HG03565 (cell line): ENCODE results near the gene VAMP4.
A peak's percentile ranks its signal among the peaks of the same experiment; 100 is the strongest.
"Not testable (repeated sequence)": the region's sequence is repeated elsewhere in the genome, so short reads cannot be mapped to it uniquely, and the experiment has no call there.

Experiments
- ATAC-seq: cut with Tn5 transposase; IDR thresholded peaks from one replicate; pipeline ENCODE4 v1.9.1; 2021; ENCODE audit warnings: mild to moderate bottlenecking, moderate library complexity; ENCODE audit not compliant: unreplicated experiment

The VAMP4 gene

GRCh38 chr1:171707583-171707982 lies 34.3 kb downstream of the VAMP4 start:
- no peak for ATAC-seq

DNA sequence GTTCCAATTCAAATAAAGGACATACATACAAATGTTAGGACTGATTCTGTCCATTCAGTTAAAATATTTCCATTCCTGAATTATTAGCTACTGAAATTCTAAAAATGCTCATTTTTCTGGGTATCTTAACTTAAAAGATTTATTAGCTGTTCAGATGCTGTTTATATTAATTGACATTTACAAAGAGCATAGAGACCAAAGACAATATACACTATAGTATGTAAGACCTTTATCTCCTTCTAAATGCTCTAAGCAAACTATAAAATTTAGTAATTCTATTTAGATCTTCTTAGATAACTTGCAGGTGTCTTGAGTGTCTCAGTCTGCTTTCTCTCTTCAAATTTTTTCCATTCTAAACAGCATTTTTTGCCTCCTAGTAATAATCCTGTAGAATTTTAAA lies 39.3 kb downstream of the VAMP4 start:
- ATAC-seq: no peak

- no peak for ATAC-seq
Measured at GRCh38 chr1:171699531-171699930, 42.3 kb downstream of the VAMP4 start.

GRCh38 chr1:171695772-171696171 lies 46.1 kb downstream of the VAMP4 start:
- not testable (repeated sequence) for ATAC-seq

- not testable (repeated sequence) for ATAC-seq
Measured at GRCh38 chr1:171693541-171693940, 48.3 kb downstream of the VAMP4 start.

DNA sequence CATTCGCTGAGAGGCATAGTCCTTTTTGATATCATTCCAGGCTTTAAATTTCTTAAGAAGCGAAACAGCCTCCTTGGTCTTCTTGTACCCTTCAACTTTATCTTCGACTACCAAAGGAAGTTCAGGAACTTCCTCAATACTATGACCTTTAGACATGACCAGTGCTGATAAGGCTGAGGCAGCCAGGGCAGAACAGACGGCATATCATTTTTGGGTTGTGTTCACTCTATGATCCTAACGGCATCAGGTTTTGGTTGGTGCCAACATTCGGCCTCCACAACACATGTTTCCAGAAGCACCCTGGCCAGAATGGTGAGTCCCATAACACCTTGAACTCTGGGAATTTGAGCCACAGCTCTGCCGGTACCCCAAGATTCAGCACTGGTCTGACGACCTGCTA lies 58.0 kb downstream of the VAMP4 start:
- no peak for ATAC-seq

DNA sequence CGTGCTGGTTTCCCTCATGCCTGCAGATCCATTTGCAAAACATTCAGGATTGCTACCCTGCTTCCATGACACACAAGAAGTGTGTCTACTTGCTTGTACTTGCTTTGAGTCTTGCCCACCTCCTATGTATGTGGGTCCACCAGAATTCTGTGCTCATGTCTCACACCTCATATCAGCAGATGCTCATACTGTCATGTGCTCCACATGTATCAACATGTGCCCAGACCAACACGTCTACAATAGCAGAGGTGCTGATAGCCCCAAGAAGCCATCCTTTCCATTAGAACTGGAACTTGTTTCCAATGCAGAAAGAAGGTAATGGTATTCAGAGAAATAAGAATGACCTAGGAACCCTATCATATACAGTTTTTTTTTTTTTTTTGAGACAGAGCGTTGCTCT lies 61.5 kb downstream of the VAMP4 start:
- no peak for ATAC-seq

- no peak for ATAC-seq
Measured at GRCh38 chr1:171676823-171677222, 65.0 kb downstream of the VAMP4 start.

DNA sequence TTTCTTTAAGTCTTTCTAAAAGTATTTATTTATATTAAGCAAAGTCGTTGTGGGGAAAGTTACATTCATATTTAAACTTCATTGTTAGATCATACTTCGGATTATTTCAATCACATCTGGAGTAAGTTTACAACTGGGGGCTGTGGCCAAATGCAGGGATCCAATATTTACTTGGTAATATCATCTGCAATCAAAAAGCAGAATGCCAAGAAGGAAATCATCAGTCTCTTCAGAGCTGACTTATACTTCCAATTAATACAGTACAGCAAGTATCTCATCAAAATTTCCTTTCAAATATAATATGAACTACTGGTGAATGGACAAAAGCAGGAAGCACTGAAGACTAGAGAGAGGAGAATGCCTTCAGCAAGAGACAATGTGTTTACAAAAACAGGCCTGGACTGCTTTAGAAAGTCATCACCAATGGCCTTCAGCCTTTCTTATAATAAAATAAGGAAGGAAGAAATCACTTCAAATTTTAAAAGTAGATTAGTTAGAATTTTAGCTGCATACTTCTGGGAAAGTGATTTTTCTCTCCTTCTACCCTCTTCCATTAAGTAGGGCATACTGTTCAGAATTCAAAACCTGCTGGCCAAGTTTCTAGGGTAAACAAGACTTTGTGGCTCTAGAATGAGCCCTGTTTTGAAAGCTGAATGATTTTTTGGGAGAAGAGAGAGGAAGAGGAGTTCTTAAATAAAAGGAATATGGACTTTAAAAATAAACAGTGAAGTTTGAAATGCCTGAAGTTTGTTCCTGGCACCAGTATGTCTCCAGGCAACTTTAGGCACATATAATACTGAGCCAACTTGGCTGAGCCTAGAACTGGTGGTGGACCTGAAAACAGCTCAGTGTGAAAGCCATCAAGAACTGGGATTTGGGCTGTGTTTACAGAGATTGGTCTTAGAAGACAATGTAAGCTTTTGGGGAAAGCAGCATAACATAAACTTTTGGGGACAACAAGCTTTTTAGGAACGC lies 67.1 kb downstream of the VAMP4 start:
- no peak for ATAC-seq

- ATAC-seq: no peak
Measured at GRCh38 chr1:171670739-171671138, 71.1 kb downstream of the VAMP4 start.

DNA sequence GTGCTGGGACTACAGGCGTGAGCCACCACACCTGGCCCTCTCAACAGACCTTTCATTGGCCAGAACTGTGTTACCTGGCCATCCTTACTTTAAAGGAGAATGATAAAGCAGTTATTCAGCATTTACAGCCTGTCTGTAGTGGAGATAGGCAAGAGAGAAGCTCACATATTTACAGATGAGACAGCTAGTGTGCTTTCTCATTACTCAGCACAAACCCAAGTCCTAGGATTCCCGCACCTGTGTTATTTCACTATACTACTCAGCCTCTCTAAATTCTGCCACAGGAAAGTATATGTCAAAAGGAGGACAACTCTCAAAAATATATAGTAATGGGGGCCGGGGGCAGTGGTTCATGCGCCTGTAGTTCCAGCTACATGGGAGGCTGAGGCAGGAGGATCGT lies 73.5 kb downstream of the VAMP4 start:
- ATAC-seq: no peak

DNA sequence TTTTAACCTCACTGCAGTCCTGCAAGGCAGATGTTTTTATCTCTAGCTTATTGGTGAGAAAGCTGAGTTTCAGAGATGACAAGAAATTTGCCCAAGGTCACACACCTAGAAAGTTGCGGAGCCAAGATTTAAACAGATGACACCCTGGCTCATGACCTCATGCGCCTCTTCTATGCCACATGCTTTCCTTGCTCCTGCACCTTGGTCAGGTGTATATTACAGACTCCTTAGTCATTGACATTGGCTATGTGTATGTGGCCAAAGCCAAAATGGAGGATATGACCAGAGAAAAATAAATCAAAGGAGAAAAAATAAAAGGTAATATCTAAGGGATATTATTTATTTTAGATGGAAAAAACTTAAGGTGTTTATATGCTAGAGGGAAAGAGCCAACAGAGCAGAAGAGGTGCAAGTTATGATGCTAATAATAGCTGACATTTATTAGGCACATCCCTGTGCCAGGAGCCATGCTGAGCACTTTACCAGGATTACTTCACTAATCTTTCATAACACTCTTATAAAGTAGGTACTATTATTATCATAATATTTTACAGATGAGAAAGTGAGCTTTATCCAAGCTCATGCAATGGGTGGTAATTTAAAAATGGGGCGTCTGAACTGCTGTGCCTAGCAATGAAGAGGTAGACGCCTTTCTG lies 75.6 kb downstream of the VAMP4 start:
- ATAC-seq: no peak

DNA sequence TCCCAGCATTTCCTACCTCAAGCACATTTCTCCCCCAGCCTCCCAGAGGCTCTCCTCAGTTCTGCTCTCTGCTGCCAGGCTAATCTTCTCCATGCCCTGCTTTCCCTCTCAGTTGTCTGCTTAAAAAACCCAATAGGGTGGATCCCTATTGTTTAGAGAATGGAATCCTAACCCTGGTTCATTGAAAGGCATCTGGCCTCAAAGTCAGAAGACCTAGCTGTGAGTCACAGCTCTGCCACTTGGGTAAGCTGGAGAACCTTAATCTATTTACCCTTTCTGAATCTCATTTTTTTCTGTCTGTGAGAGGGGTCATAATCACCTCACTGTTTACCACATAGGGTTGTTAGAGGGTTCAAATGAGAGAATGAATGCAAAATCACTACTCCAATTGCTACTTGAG lies 76.9 kb downstream of the VAMP4 start:
- no peak for ATAC-seq

GRCh38 chr1:171663854-171664575 lies 77.8 kb downstream of the VAMP4 start:
- no peak for ATAC-seq

DNA sequence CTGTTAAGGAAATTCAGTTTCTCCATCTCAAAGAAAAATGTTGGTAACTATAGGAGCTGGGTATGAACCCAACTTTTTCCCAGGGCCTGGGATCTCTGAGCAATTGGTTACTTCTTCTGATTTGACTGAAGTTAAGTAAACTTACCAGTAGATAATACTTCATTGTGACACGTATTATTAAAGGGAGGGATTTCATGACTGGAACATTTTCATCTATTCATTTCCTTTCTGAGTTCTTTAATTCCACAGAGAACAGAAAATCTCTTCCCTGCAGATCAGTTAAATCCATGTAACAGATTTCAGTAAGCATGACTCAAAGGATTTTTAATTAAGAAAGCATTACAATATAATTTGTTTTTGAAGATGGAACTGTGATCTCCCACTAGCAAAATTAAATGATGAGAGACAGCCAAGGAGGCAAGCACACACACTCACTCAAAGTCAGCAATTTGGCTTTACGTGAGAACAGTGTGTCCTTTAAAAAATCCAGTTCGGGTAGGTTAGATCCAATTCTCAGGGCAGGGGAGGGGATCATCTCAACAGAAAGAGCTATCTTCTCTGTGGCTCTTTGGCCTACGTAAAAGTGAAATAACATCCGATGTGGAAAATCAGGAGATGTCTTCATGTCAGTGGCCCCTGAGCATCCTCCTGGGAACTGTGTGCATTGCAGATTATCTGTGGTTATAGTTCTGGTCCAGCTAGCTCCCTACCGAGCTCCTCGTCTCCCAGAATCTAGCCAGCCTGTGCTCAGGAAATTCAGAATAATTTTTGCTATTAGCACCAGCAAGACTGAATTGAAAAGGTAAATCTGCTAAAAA lies 78.6 kb downstream of the VAMP4 start:
- ATAC-seq: no peak

- ATAC-seq: no peak
Measured at GRCh38 chr1:171661076-171661650, 80.7 kb downstream of the VAMP4 start.

- ATAC-seq: not testable (repeated sequence)
Measured at GRCh38 chr1:171656206-171656605, 85.7 kb downstream of the VAMP4 start.

DNA sequence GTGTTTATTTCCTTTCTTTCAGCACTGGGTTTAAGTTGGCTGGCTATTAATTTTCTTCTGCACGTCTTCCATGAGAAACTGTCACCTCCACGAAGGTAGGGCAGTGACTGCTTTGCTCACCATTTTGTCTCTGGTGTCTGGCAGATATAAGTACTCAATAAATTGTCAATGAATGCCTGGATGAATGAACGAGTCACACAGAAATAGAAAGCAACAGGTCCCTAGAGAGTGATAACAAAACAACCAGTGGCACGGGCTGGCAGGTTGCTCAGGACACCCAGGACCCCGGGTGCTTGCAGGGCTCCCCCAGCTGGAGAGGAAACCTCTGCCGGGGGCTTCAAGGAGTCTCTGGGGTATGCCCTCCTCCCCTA lies 86.1 kb downstream of the VAMP4 start:
- no peak for ATAC-seq

DNA sequence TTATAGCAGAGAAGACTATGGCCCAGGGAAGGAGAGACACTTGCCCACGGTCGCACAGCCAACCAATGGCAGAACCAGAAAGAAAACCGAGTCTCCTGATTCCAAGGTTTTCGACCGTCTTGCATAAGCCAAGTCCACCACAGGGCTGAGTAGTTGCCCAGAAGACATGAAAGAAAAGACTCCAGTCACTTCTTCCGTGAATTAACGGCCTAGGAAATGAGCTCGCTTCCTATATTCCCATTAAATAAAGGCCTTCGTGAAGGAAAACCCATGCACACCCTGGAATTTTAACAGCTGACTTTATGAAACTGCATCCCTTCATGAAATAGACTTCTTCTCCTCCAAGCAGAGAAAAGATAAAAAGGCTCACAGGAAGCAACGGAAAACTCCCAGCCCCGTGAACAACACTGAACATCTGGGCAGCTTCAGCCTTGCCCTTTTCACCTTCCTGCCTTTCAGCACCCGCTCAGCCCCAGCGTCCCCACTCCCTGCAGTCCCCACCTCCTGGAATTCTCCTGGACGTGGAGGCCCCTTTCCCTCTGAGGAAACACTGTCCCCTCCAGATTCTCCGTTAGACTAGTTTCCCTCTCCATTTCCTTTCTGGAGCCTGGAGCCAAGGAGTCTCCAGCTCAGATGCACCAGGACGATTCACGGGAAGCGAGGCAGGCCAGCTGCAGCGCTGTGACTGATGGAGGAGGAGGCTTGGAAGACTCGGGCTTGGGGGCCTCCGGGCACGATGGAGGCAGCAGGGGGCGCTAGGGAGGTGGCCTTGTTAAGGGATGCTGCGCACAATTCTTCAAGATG lies 86.7 kb downstream of the VAMP4 start:
- ATAC-seq: peak; percentile 67
